GM18870 (cell line): Measurements from ENCODE around the gene CSMD2.

Source experiments
- ATAC-seq: cut with Tn5 transposase; IDR thresholded peaks from one replicate; pipeline ENCODE4 v1.9.1; 2021; ENCODE audit warnings: moderate library complexity; ENCODE audit not compliant: unreplicated experiment

The CSMD2 gene

GRCh38 chr1:33723251-33723650 is 441.8 kb downstream of the CSMD2 start:
- no peak for ATAC-seq

GRCh38 chr1:33721301-33721815 is 443.7 kb downstream of the CSMD2 start:
- ATAC-seq: no peak

- ATAC-seq: no peak
Measured at GRCh38 chr1:33719771-33720670, 445.0 kb downstream of the CSMD2 start.

- ATAC-seq: no peak
Measured at GRCh38 chr1:33719326-33719725, 445.7 kb downstream of the CSMD2 start.

- no peak for ATAC-seq
Measured at GRCh38 chr1:33718186-33718585, 446.8 kb downstream of the CSMD2 start.

GRCh38 chr1:33716976-33717688 is 447.9 kb downstream of the CSMD2 start:
- no peak for ATAC-seq

- ATAC-seq: no peak
Measured at GRCh38 chr1:33715195-33715811, 449.7 kb downstream of the CSMD2 start.

- no peak for ATAC-seq
Measured at GRCh38 chr1:33714421-33714820, 450.6 kb downstream of the CSMD2 start.

- ATAC-seq: no peak
Measured at GRCh38 chr1:33713058-33713877, 451.8 kb downstream of the CSMD2 start.

GRCh38 chr1:33712186-33712585 is 452.8 kb downstream of the CSMD2 start:
- ATAC-seq: no peak

- ATAC-seq: no peak
Measured at GRCh38 chr1:33711511-33711910, 453.5 kb downstream of the CSMD2 start.

GRCh38 chr1:33710967-33711366 is 454.1 kb downstream of the CSMD2 start:
- ATAC-seq: no peak

GRCh38 chr1:33709783-33710718 is 455.0 kb downstream of the CSMD2 start:
- ATAC-seq: no peak

GRCh38 chr1:33709174-33709782 is 455.8 kb downstream of the CSMD2 start:
- no peak for ATAC-seq

- ATAC-seq: no peak
Measured at GRCh38 chr1:33706634-33707255, 458.3 kb downstream of the CSMD2 start.

GRCh38 chr1:33703464-33703863 is 461.6 kb downstream of the CSMD2 start:
- no peak for ATAC-seq

GRCh38 chr1:33698361-33699035 is 466.5 kb downstream of the CSMD2 start:
- ATAC-seq: no peak

- no peak for ATAC-seq
Measured at GRCh38 chr1:33697816-33698215, 467.2 kb downstream of the CSMD2 start.
